ENCODE data around the gene INPP4B. TPM values are rescaled to one million over a fixed set of nuclear protein-coding genes. Genes with fewer than 3 reads are reported as not detected.

Gene INPP4B
- total and polyA plus RNA-seq, 2 donors (not counting 1 experiment from before 2014, with no cell fraction given), result 0.03 TPM; not detected in 1

GRCh38 chr4:142818476-142818875, 27.6 kb downstream of the INPP4B start:
- DNase-seq (no peak), ATAC-seq (ENCODE audit: low read depth) (no peak)
- no peaks in the 10 kb centered on the region for H3K36me3 ChIP-seq (replicated peaks in 1 of 2; ENCODE audit: control extremely low read depth in 1 of 2, control insufficient read depth in 1 of 2, extremely low read depth in 1 of 2, insufficient read depth in 2 of 2, low read length in 1 of 2)
- no peaks in the 10 kb centered on the region for H4K20me1 ChIP-seq (ENCODE audit: control insufficient read depth, insufficient read depth, low read length, poor library complexity, severe bottlenecking)
- Mint-ChIP-seq H3K9me3 (ENCODE audit: insufficient read depth) (no peaks in the 10 kb centered on the region), H3K27ac (no peak overlapping the region), H3K4me1 (no peaks in the 10 kb centered on the region), H3K4me3 (no peak overlapping the region), H3K27me3 (no peaks in the 10 kb centered on the region)
- H3K9ac ChIP-seq (ENCODE audit: low read length), result no peak overlapping the region
- intact Hi-C loops (cut with micrococcal nuclease), result no loop called here
- no peak overlapping the region for H3K27ac ChIP-seq (ENCODE audit: low read length in 2 of 2)
- no peak for TF ChIP-seq EZH2 (IDR thresholded peaks at IDR 0.05; ENCODE audit: borderline replicate concordance, insufficient read depth, low read depth, low read length, poor library complexity, severe bottlenecking)
- H3K9me3 ChIP-seq (ENCODE audit: control extremely low read depth in 1 of 3, control insufficient read depth in 2 of 3, insufficient read depth in 1 of 3, low read length in 2 of 3), result no peaks in the 10 kb centered on the region
- H3K27me3 ChIP-seq (replicated peaks in 1 of 4; ENCODE audit: control extremely low read depth in 1 of 4, control insufficient read depth in 3 of 4, insufficient read depth in 4 of 4, low read length in 3 of 4), result no peaks in the 10 kb centered on the region
- H3K79me2 ChIP-seq (ENCODE audit: control insufficient read depth, insufficient read depth, low read length), result no peaks in the 10 kb centered on the region
- H3K4me3 ChIP-seq (ENCODE audit: control extremely low read depth in 1 of 5, extremely low read depth in 1 of 5, insufficient read depth in 1 of 5, low read depth in 2 of 5, low read length in 4 of 5), result no peak overlapping the region
- no peaks in the 10 kb centered on the region for H3K4me1 ChIP-seq (ENCODE audit: control insufficient read depth in 2 of 2, insufficient read depth in 2 of 2, low read length in 2 of 2)
- POLR2A ChIA-PET, result no interaction called here
- CTCF ChIA-PET, result no interaction called here
- WGBS (ENCODE audit: insufficient coverage), result 98% methylated on average over 3 of the region's 4 CpGs
- no peak overlapping the region for H2AFZ ChIP-seq (ENCODE audit: insufficient read depth, low read depth, low read length, poor library complexity, severe bottlenecking)
- no peak overlapping the region for H3K4me2 ChIP-seq (replicated peaks; ENCODE audit: low read depth, low read length, poor library complexity, severe bottlenecking)

GRCh38 chr4:142818031-142818430, 28.1 kb downstream of the INPP4B start:
- no peak overlapping the region for H3K27ac ChIP-seq (ENCODE audit: low read length in 2 of 2)
- no peak overlapping the region for H3K4me2 ChIP-seq (replicated peaks; ENCODE audit: low read depth, low read length, poor library complexity, severe bottlenecking)
- TF ChIP-seq EZH2 (IDR thresholded peaks at IDR 0.05; ENCODE audit: borderline replicate concordance, insufficient read depth, low read depth, low read length, poor library complexity, severe bottlenecking) (no peak), CTCF (IDR thresholded peaks at IDR 0.05) (no peak)
- ChIA-PET CTCF (no interaction called here), POLR2A (no interaction called here)
- no peak overlapping the region for H3K9ac ChIP-seq (ENCODE audit: low read length)
- no CpG with 5 or more reads among the region's 1 CpG for WGBS (ENCODE audit: insufficient coverage)
- H3K4me1 ChIP-seq (ENCODE audit: control insufficient read depth in 2 of 2, insufficient read depth in 2 of 2, low read length in 2 of 2), result no peaks in the 10 kb centered on the region
- no peaks in the 10 kb centered on the region for H3K36me3 ChIP-seq (replicated peaks in 1 of 2; ENCODE audit: control extremely low read depth in 1 of 2, control insufficient read depth in 1 of 2, extremely low read depth in 1 of 2, insufficient read depth in 2 of 2, low read length in 1 of 2)
- no peaks in the 10 kb centered on the region for H3K4me1 Mint-ChIP-seq
- no peak overlapping the region for H3K27ac Mint-ChIP-seq
- DNase-seq (no peak), ATAC-seq (ENCODE audit: low read depth) (no peak)
- H3K27me3 ChIP-seq (replicated peaks in 1 of 4; ENCODE audit: control extremely low read depth in 1 of 4, control insufficient read depth in 3 of 4, insufficient read depth in 4 of 4, low read length in 3 of 4), result no peaks in the 10 kb centered on the region
- no peak overlapping the region for H2AFZ ChIP-seq (ENCODE audit: insufficient read depth, low read depth, low read length, poor library complexity, severe bottlenecking)
- no peaks in the 10 kb centered on the region for H4K20me1 ChIP-seq (ENCODE audit: control insufficient read depth, insufficient read depth, low read length, poor library complexity, severe bottlenecking)
- H3K4me3 ChIP-seq (ENCODE audit: control extremely low read depth in 1 of 5, extremely low read depth in 1 of 5, insufficient read depth in 1 of 5, low read depth in 2 of 5, low read length in 4 of 5), result no peak overlapping the region
- H3K9me3 ChIP-seq (ENCODE audit: control extremely low read depth in 1 of 3, control insufficient read depth in 2 of 3, insufficient read depth in 1 of 3, low read length in 2 of 3), result no peaks in the 10 kb centered on the region
- H3K79me2 ChIP-seq (ENCODE audit: control insufficient read depth, insufficient read depth, low read length), result no peaks in the 10 kb centered on the region
- no peaks in the 10 kb centered on the region for H3K27me3 Mint-ChIP-seq
- intact Hi-C loops (cut with micrococcal nuclease), result no loop called here
- H3K4me3 Mint-ChIP-seq, result no peak overlapping the region
- H3K9me3 Mint-ChIP-seq (ENCODE audit: insufficient read depth), result no peaks in the 10 kb centered on the region

Data from B cell (primary cell).